G401.6 (cell line): ENCODE data around the gene STX10.

Experiments
- FAIRE-seq: peaks from 2 replicates; lab custom pipeline; 2012; peaks lifted over from hg19 to GRCh38; lab: Jason Lieb, UNC

STX10 gene

DNA sequence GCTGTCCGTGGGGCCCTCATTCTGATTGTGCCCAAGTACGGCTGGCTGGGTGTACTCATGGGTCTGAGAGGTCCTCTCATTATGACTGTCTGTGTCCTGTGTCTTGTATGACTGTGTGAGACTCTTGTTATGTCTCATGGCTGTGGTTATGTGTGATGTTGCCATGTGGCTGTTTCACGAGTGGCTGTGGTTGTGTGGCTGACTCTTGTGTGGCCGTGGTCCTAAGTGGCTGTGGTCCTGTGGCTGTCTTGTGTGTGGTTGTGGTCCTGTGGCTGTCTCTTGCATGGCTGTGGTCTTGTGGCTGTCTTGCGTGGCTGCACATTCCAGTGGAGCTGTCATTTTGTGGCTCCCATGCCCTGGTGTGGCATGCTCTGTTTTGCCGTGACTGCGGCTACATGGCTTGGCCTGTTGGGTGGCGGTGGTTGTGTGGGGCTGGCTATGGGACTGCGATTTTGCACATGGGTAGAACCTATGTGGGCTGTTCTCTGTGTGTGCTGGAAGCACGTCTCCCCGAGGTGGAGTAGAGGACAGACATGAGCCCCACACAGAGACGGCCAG lies 50.1 kb downstream of the STX10 start:
- no peak for FAIRE-seq

DNA sequence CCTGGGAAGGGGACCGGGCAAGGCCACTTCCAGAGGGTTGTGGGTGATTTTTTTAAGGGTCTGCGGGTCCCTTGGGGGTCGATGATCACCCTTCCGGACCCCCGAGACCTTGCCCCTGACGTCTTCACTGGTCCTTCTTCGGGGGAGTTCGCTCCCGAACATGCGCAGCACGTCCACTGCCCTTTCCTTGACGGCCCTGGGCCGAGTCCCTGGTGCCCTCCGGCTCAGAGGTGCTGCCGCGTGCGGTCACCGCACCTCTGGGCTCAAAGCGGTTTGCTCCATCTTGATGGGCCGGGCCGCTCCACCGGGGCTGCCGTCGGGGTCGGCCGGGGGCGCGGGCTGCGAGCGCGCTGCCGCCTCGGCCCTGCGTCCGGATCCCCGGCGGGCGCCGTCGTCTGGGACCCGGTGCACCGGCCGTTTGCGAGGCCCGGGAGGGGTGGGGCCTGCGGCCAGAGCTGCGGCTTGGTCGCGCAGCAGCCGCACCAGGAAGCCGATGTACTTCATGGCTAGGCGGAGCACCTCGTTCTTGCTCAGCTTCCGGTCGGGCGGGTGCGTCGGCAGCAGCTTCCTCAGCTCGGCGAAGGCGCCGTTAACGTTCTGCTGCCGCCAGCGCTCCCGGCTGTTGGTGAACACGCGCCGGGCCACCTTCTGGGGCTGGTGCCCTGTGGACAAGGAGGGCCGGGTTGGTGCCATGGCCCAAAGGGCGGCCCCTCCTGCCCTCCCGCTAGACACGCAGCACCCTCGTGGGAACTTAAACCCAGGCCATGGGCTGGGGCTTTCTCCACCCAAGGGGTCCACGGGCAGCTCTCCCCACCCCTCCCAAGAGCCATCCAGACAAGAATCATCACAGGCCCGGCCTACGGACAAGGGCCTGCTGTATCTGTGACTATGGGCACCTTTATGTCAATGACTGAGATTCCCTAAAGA lies 50.8 kb downstream of the STX10 start:
- FAIRE-seq = no peak

DNA sequence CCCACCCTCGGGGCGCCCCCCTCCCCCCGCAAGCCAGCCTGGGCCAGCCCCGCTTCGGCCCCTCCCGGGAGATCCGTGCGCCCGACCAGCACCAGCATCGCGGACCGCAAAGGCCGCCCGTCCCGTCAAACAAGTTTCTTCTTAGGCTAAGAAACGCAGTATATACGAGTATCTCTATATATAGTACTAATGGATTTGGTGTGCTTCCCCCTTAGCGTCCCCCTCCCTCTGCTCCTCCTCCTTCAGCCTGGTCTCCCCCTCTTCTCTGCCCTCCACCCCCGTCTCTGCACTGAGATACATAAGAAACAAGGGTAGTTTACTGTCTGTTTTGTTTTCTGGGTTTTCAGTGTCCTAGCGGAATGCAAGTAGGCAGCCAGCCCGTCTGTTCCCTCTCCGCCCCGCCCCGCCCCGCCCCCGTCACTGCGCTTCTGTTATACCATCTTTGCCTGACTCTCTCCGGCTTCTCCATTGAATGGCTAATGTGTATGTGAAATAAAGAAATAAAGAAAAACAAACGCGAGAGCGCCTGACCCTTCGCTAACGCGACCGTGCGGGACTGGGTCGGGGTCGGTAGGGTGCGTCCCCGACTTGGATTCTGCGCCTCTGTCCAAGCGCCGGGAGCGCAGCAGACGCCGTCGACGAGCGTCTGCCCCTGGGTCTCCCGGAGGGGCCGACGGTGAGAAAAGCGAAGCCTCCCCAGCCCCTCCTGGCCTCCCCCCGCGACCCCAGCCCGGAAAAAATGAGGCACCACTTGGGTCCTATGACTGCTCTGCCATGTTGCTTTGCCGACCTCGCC lies 51.7 kb downstream of the STX10 start:
- FAIRE-seq = no peak

DNA sequence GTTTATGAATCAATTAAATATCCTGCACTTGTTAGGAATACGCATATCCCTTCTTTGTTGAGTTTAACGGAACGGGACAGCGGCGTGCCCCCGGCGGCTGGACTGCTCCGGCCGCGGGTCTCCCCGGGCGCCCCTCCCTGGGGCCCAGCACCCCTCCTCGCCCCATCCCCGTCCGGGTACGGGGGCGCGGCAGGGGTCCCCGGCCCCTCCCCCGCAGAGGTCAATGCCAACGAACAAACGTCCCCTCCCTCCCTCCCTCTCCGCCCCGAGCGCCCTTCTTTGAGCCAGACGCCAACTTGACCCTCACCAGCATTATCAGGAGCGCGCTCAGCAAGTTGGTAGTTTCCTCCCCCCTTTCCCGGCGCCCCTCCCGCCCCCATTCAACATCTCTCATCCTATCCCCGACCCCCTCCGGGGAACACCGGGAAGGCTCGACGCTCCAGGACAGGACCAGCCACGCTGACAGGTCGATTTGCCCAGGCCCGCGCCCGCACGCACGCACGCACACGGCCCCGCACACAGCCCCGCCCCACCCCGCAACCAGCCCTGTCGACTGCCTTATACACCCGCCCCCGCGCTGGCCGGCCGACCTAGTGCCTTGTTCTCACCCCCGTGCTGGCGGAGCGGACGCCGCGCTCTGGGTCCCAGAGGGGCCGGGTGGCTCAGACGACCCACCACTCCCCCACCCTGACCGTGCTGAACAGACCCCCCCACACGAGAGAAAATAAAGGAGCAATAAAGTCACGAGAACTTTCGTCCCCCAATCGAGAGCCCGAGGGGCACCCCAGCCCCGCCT lies 52.5 kb downstream of the STX10 start:
- FAIRE-seq = no peak

DNA sequence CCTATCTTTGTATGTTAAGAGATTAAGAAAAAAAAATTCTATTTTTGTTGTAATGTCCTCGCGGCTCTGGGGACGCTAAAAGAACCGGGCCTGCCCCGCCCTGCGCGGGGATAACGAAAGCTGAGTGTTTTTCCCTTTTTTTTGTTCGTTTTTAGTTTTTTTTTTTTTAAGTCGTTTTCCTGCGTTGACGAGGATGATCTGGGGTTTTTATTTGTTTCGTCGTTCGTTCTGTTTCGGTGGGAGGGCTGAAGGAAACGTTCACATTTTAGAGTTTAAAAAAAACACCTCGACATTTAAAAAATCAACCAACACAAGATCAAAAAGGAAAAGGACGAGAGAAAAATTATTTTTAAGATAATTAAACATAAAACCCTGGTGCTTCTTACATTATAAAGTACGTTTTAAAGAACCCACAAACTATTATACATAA lies 53.1 kb downstream of the STX10 start:
- FAIRE-seq = no peak

DNA sequence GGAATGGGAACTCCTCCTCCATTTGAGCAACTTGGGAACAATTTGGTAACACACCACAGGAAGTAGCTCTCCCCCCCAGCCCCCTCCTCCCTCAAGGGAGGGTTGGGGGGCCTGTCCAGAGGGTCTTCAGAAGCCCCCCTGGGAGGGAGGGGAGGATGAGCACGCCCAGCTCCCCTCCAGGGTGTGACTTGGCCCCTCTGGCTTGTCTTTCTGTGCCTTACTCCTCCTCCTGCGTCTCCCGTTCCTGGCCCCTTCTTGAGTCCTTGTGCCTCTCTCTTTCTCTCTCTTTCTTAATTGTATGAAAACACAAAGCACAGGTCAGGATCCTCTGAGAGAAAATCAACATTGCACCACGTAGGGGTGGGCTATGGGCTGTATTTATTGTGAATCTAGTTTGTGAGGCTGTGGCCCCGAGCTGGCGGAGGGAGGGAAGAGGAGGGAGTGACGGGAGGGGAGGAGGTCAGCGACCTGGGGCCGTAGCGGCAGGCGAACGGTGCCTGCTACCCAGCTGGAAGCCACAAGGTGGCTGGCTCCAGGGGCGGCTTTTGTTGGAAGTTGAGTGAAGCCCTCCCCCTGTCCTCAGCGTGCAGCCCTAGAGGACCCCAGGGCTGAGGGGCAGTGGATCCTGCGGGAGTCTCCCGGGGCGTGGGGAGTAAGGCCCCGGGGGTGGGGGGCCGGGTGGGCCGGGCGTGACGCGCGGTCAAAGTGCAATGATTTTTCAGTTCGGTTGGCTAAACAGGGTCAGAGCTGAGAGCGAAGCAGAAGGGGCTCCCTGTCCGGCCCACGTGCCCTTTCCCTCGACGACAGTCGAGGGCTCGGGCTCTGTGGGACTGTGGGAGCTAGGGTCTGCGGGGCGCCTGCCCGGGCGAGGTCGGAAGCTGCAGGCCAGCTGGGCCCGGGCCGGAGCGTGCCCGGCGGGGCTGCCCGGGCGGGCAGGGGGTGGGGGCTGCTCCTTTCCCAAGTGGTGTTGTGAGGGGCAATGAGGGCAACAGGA lies 53.9 kb downstream of the STX10 start:
- FAIRE-seq = no peak

DNA sequence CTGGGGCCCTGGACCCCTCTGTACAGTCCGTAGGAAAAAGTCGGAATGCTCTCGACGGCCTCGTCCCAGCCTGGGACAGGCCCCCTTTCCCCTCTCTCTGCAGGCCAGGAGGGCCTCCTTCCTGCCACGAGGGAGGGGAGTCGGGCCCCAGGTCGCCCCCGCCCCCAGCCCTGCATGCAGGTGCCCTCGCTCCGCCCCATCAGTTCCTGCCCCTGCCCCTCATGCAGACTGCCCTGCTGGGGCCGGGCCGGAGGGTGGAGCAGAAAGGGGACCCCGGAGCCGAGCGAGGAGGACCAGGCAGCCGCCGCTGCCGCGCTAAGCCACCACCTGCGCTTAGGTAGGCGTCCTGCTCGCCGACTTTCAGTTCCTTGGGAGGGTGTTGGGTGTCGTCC lies 54.8 kb downstream of the STX10 start:
- no peak for FAIRE-seq

DNA sequence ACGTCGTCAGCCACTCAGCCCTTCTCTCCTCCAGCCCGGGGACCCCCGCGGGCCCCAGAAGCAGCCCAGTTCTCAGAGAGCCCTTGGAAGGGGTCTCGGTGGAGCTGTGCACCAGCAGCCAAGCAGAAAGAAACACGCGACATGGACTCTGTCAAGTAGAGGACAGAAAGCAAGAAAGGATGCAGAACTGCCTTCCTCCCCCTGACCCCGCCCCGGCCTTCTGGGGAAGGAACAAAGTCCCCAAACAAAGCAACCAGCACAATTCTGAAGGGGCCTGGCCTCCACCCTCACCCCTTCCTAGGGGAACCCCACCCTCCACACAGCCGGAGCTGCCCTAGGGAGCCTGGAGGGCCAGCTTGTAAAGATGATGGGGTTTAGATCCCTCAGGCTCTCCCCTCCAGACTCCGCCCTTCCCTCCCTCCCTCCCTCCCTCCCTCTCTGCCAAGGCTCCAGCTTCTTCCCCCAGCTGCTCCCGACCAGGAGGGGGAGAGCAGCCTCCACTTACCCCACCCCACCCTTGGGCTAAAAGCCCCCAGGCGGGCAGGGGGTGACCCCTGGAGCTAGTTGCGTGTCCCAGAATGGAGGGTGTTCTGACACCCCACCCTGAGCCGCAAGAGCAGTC lies 55.3 kb downstream of the STX10 start:
- no peak for FAIRE-seq

DNA sequence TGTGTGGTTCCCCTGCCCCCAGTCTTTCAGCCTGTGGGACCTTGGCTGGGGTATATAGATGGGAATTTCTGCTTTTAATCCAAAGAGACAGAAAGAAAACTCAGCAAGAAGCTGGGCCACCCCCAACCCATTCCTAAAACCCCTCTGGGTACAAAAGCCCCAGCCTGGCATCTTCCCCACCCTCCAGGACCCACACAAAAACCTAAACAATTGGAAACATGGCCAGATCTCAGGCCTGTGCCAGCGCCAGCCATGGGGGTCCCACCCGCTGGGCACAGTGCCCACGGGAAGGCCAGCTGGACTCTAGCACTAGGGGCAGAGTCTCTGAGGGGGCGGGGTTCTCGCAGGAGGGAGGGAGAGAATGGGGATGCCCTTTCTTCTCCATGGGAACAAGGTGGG lies 56.1 kb downstream of the STX10 start:
- FAIRE-seq = no peak
